HL-60/S4 treated with retinoic acid at 250 ng/mL for 4 days and 3 days (cell line): Measurements from ENCODE around the gene CHD9.
"Not testable (repeated sequence)": the region's sequence is repeated elsewhere in the genome, so short reads cannot be mapped to it uniquely, and the experiment has no call there.

ENCODE experiments used
- in situ Hi-C: fragments of 300-500 bp; cut with MboI; formaldehyde crosslinking; loops from 2 replicates; pipeline ENCODE4 v1.7.0; 2022; ENCODE audit warnings: low sequenced_read_pairs

CHD9 gene

DNA sequence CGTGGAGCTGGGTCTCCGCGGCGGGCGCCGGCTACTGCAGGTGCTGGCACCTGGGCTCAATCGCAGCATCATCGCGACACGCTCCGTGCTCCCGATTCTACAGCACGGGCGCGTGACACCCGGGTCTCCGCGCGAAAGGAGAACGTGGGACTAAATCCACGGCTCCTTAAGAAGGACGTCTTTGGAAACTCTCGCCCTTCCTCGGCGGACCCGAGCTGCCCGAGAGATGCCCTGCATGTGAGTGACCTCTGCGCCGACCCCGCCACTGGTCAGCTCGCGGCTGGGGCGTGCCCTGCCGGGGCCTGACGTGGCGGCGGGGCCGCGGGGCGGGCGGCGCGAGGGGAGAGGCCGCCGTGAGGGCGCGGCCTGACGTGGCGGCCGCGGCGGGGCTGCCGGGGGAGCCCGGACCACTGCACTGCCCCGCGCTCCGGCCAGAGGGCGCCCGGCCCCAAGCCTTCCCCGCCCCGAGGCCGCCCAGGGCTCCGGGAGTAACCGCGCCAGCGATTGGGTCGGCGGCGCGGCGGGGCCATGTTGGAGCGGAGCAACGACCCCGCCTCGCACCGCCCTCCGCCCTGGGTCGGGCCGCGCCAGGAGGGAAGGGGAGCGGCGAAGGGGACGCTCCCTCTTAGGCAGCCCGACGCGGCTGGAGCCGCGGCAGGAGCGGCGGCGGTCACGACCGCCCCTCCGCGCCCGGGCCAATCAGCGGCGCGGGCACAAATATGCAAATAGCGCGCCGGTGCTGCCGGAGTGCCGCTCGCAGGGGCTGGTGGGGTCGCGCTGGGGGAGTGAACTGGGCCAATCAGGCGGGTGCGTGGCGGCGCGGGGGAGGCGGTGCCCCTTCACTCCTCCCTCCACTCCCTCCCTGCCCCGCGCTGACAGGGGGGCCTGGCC, 75.6 kb downstream of the CHD9 start:
- in situ Hi-C loops = no loop called here

- in situ Hi-C loops = no loop called here
These were observed 76.2 kb downstream of the CHD9 start for GRCh38 chr16:53131050-53131362.

- in situ Hi-C loops = no loop called here
These were observed 76.7 kb downstream of the CHD9 start for GRCh38 chr16:53131363-53132071.

- in situ Hi-C loops = no loop called here
These were observed 77.6 kb downstream of the CHD9 start for GRCh38 chr16:53132406-53132805.

DNA sequence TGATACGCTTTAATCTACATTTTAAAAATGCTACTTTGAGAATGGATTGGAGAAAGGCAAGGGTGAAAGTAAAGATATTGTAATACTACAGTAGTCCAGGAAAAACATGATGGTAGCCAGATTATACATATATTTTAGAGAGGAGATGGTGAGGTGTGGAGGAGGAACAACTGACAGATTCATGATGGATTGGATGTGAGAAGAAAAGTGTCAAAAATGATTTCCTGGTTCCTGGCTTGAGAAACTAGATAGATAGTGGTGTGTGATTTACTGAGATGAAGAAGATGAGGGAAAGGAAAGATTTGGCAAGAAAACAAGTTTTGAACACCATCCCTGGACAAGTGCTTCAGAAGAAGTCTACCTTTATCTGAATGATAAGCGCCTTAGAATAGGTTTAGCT, 80.5 kb downstream of the CHD9 start:
- in situ Hi-C loops = no loop called here

DNA sequence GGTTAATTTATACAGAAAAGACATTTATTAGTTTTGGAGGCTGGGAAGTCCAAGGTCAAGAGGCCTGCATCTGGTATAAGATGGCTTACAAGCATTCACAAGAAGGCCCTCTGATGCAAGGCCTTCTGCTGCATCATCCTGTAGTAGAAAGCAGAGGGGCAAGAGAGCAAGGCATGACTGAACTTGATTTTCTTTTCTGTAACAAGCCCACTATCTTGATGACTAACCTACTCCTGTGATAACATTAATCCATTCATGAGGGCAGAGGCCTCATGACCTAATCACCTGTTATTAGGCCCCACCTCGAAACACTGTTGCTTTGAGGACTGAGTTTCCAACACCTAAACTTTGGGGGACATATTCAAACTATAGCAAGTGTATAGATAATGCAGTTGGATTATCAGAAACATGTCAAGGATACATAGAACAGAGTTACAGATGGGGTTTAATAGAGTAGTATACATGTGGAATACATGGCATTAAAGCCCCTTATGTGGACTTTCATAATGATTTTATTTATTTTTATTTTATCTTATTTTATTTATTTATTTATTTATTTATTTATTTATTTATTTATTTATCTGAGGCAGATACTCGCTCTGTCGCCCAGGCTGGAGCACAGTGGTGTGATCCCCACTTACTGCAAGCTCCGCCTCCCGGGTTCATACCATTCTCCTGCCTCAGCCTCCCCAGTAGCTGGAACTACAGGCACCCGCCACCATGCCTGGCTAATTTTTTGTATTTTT, 88.2 kb downstream of the CHD9 start:
- in situ Hi-C loops = no loop called here

DNA sequence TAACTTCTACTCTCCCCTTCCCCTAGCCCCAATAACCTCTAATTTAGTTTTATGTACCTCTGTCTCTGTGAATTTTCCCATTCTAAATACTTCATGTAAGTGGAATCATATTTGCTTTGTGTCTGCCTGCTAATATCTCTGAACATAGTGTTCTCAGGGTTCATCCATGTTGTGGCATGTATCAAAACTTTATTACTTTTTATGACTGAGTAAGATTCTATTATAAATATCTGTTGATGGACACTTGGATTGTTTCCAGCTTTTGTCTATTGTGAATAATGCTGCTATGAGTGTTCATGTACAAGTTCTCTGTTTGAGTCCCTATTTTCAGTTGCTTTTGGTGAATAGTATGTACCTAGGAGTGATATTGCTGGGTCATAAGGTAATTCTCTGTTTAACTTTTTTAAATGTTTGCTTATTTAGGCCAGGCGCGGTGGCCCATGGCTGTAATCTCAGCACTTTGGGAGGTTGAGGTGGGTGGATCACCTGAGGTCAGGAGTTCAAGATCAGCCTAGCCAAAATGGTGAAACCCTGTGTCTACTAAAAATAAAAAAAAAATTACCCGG, 92.8 kb downstream of the CHD9 start:
- in situ Hi-C loops = no loop called here

DNA sequence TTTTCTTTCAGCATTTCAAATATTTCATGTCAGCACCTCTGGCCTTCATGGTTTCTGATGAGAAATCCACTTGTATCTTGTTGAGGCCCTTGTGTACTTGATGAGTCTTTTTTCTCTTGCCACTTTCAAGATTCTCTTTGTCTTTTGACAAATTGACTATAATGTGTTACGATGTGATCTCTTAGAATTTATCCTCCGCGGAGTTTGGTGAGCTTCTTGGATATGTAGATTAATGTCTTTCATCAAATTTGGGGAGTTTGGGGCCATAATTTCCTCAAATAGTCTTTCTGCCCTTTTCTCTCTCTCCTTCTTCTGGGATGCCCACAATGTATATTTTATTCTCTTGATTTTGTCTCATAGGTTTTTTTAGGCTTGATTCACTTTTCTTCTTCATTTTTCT, 96.0 kb downstream of the CHD9 start:
- in situ Hi-C loops = no loop called here

DNA sequence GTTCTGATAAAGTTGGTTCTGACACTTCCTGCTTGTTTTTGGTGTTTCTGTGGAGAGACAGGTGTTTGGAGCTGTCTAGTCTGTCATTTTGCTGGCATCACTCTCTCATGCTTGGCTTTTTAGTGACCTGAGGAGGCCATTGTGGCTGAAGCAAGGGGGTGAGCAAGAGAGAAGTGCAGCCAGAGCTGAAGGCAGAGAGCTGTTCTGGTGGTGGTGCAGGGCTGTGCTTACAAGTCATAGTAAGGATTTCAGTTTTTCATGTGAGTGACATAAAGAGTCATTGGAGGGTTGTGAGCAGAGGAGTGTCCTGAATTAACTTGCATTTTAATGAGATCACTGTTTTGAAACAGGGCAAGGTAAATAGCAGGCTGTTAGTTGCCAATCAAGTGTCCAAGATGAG, 97.5 kb downstream of the CHD9 start:
- in situ Hi-C loops = no loop called here

DNA sequence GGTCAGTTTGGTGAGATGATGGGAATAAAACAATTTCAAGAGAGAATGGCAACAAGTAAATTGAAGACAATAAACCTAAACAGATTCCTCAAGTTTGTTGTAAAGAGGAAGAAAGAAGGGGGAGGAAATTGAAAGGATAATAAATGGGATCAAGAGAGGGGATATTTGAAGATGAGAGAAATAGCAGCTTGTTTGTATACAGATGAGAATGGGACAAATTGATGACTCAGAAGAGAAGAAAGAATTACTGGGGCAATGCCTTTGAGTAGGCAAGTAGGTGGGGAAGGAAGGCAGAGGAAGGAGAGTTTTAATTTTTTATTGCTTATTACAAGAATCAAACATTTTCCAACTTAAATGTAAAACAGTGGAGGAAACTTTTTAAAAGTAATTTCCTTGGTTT, 98.3 kb downstream of the CHD9 start:
- in situ Hi-C loops = no loop called here

GRCh38 chr16:53154513-53154912, 99.7 kb downstream of the CHD9 start:
- in situ Hi-C loops = no loop called here

DNA sequence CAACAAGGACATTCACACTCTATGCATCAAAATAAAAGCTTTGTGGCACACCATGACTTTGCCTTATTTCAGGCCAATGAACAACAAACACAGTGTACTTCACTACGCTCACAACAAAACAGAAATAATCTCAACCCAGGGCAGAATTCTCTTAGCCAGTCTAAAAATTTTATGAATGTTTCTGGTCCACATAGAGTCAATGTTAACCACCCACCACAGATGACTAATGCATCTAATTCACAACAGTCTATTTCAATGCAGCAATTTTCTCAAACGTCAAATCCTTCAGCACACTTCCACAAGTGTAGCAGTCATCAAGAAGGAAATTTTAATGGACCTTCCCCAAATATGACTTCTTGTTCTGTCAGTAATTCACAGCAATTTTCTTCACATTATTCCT, 101.7 kb downstream of the CHD9 start:
- in situ Hi-C loops = no loop called here

DNA sequence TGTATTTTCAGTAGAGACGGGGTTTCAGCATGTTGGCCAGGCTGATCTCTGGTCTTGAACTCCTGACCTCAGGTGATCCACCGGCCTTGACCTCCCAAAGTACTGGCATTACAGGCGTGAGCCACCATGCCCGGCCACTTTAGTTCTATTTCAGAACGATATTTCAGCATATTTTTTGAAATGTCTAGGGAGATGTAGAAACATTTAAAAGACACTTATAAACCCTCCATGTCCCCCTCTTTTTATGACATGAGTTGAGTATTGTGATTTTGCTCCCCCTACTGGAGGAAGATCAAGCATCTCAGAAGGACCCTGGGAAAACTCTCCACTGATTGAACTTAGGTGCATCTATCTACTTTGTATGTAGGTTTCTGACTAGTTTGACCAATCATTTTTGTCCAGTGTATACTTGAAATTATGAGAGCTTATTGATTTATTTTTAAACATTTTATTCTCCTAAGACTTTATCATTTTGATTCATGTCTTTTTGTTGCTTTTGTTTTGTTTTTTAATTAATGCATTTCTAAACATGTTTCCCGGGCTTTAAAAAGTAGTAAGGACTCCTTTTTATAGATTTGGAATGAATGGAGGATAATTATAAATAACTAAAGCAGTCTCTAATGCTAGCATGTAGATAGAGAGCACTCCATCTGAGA, 105.1 kb downstream of the CHD9 start:
- in situ Hi-C loops = no loop called here

DNA sequence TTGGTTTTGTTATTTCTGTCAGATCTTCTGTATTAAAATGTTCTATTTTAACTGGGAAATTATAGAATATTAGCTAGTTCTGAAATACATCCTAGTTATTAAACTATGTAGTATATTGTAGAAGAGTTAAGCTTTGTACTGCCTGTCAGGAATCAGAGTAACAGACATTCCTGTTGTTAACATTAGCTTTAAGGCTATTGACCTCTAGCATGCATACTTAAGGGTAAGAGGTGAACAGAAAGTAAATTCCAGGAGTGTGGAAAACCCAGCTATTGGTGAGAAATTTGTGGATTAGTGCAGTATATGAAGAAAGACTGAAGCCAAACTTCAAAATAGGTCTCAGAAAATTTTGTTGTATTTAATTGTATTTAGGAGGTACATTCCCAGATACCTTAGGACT, 111.3 kb downstream of the CHD9 start:
- in situ Hi-C loops = no loop called here

GRCh38 chr16:53168744-53169143, 114.0 kb downstream of the CHD9 start:
- in situ Hi-C loops = no loop called here

DNA sequence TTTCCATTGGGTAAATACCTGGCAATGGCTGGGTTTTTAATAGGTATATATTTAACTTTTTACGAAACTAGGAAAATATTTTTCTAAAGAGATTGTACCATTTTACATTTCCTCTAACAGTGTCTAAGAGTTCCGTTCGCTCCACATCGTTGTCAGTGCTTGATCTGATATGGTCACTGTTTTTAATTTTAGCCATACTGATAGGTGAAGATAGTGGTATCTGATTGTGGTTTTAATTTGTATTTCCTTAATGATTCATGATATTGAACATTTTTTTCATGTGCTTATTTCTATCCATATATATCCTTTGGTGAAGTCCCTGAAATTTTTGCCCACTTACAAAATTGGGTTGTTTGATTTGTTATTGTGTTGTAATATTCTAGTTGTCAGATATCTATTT, 117.7 kb downstream of the CHD9 start:
- in situ Hi-C loops = no loop called here

GRCh38 chr16:53175118-53175517, 120.3 kb downstream of the CHD9 start:
- in situ Hi-C loops = no loop called here

GRCh38 chr16:53176434-53176833, 121.6 kb downstream of the CHD9 start:
- in situ Hi-C loops = no loop called here

- in situ Hi-C loops = no loop called here
These were observed 128.7 kb downstream of the CHD9 start for GRCh38 chr16:53183442-53183841.

GRCh38 chr16:53185741-53186140, 130.9 kb downstream of the CHD9 start:
- in situ Hi-C loops = not testable (repeated sequence)

- in situ Hi-C loops = no loop called here
These were observed 133.0 kb downstream of the CHD9 start for GRCh38 chr16:53187775-53188174.
